Glomerular endothelial cell (primary cell): ENCODE data around the gene SMARCD1. TPM values are rescaled to one million over a fixed set of nuclear protein-coding genes. Genes with fewer than 3 reads are reported as not detected.
"Not testable (repeated sequence)": the region's sequence is repeated elsewhere in the genome, so short reads cannot be mapped to it uniquely, and the experiment has no call there.

Experiments
- DNase-seq: peaks from one replicate; pipeline ENCODE4 v3.0.0-alpha.2; 2011; ENCODE audit warnings: low read depth, low spot score; ENCODE audit errors: extremely low read depth
- total RNA-seq: library from RNA; depleted of rRNA; stranded (reverse); fragments of >200 nt; gene quantifications from 2 replicates; pipeline ENCODE4 v1.2.3, GENCODE V29; 2015

Gene SMARCD1
- total RNA-seq, 1 donor from 2014 or later = 109 TPM

DNA sequence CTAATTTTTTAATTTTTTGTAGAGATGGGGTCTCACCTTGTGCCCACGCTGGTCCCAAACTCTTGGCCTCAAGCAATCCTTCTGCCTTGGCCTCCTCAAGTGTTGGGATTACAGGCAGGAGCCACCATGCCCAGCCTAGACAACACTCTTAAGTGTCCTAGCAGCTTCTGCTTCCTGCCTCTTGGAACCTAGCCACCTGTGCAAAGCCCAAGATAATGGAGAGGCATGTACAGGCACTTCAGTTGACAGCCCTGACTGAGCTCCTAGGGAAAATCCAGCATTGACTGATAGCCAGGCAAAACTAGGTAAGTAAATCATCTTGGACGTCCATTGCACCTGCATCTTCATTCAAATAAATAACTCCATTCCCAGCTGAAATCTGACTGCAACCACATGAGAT, 42.4 kb downstream of the SMARCD1 start:
- no peak for DNase-seq

DNA sequence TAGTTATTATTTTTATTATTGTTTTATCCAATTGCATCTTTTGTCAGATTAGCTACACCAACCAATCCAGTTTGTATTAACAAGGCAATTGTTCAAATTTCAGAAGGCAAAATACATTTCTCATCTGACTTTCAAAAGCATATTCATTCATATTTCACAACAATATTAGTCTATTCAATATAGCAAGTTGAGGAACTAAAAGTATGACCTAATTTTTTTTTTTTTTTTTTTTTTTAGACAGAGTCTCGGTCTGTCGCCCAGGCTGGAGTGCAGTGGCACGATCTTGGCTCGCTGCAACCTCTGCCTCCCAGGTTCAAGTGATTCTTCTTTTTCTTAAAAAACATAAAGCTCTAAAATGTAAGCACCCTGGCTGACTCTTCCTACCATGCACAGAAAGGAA, 44.1 kb downstream of the SMARCD1 start:
- DNase-seq = no peak

DNA sequence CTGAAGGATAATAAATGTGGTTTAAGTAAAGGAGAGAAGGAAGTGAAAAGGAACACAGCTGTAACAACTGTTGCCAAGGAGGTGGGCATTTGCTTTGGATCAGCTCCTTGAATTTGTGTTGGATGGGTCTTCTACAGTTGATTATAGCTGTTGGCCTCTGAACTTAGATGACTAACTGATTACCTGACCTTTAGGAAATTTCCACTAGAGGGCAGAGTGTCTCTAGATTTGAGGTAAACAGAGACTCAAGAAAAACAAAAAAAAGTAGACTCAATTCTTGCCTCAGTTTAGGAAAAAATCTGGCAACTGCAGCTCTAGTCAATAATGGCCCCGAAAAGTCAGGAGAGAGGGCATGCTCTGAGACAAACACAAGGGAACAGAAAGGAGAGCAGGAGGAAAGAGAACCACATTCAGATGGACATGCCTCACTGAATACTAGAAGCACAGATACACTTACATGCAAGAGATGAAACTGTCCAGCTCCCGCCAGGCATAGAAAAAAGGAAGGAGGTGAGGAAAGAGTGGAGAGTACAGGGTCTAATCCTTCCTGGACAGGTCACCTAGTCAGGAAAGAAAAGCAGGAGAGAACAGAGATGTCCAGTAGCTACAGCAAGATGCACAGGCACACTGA, 47.5 kb downstream of the SMARCD1 start:
- DNase-seq = no peak

DNA sequence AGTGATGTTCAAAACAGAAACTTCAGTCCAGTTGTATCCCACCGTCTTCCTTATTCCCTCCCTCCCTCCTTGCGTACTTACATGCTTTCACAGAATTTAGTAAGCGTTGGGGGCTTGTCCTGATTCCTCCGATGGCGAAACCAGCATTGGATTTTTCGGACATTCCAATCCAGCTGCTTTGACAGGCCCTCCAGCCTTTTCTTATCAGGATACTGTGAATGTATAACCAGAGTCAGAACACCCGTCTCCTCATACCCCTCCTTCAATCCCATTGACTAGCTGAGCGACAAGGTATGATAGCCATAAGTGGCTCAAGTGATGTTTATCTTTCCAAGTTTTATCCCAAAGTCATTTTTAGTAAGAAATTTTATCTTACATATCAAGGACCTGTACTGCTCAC, 57.9 kb downstream of the SMARCD1 start:
- DNase-seq = no peak

DNA sequence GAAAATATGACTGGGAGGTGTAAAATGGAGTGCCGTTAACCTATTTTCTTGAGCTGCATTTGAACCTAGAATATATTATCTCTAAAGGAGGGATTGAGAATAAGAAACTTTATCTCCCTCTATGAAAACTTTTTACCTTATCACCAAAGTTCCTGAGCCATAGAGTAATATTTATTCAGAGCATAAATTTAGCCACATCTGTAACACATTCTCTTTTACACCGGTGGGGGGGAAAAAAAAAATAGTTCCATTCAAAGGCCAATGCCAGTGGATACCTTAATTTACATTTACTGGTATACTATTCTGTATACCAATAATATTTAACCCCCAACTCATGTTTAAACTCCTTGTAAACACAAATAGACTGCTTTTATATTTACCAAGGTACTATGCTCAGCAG, 60.3 kb downstream of the SMARCD1 start:
- no peak for DNase-seq

DNA sequence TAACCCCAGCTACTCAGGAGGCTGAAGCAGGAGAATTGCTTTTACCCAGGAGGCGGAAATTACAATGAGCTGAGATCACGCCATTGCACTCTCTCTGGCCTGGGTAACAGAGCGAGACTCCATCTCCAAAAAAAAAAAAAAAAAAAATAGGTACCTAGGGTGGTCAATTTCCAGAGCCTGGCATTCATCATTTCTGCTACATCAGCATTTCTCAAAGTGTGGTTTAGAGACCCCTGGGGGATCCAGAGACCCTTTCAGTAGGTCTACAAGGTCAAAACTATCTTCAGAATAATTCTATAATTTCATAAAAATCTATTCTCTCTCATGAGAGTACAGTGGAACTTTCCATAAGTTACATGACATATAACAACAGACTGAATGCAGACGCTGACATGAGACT, 62.1 kb downstream of the SMARCD1 start:
- DNase-seq = no peak

DNA sequence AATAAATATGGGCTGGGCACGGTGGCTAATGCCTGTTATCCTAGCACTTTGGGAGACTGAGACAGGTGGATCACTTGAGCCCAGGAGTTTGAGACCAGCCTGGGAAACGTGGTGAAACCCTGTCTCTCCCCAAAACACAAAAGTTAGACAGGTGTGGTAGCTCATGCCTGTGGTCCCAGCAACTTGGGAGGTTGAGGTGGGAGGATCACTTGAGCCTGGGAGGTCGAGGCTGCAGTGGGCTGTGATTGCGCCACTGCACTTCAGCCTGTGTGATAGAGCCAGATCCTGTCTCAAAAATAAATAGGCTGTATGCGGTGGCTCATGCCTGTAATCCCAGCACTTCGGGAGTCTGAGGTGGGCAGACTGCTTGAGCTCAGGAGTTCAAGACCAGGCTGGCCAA, 62.9 kb downstream of the SMARCD1 start:
- not testable (repeated sequence) for DNase-seq

DNA sequence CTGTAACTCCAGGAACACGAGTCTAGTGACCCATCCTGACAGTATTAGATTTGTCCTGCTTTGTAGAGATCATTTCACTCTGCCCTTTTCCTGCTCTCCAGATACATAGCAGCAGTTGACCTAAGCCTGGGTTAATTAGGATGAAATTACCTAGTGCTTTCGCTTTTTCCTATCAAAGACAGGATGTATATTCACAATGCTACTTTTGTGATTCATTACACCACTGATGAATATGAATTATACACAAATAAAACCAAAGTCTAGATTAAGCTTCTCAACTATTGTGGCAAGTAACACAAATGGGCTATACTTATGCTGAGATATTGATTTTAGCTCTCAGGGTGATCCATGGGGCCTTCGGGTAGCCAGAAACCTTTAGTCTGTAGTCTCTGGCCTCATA, 64.2 kb downstream of the SMARCD1 start:
- no peak for DNase-seq

Other genes with a start within 250 kb of the SMARCD1 start
- 1.1 and 3.8 TPM in 2 replicates for gene BCDIN3D, start 242.2 kb upstream of the SMARCD1 start, total RNA-seq
- not detected in 2 replicates for gene FAIM2, start 181.4 kb upstream of the SMARCD1 start, total RNA-seq
- gene AQP2, start 134.6 kb upstream of the SMARCD1 start, total RNA-seq = not detected in 2 replicates
- gene AQP5, start 123.5 kb upstream of the SMARCD1 start, total RNA-seq = not detected in 2 replicates
- gene AQP6, start 112.4 kb upstream of the SMARCD1 start, total RNA-seq = not detected in 2 replicates
- 10.2 and 15.7 TPM in 2 replicates for gene RACGAP1, start 59.8 kb upstream of the SMARCD1 start, total RNA-seq
- gene ASIC1, start 27.7 kb upstream of the SMARCD1 start, total RNA-seq = 2.5 TPM in 2 replicates
- 2.6 TPM in 1 of 2 replicates, not detected in the other for gene GPD1, start 18.7 kb downstream of the SMARCD1 start, total RNA-seq
- 46.4 and 73.2 TPM in 2 replicates for gene COX14, start 26.9 kb downstream of the SMARCD1 start, total RNA-seq
- gene CERS5, start 82.0 kb downstream of the SMARCD1 start, total RNA-seq = 37.7 and 40.3 TPM in 2 replicates
- gene LIMA1, start 198.2 kb downstream of the SMARCD1 start, total RNA-seq = 85.5 and 102 TPM in 2 replicates